Mesothelial cell of epicardium (in vitro differentiated cells): Measurements from ENCODE around the gene U2AF1L4. TPM values are rescaled to one million over a fixed set of nuclear protein-coding genes. Genes with fewer than 3 reads are reported as not detected.

Source experiments
- DNase-seq, 2 experiments: peaks; one replicate each; pipeline ENCODE4 v3.0.0; 2021; ENCODE audit warnings: low spot score in 2 of 2; ENCODE audit not compliant: unreplicated experiment in 2 of 2
- H3K27ac Mint-ChIP-seq: 2 replicates; pipeline ENCODE4 v1.8.0; 2021; ENCODE audit warnings: mixed read lengths
- H3K27me3 Mint-ChIP-seq: 2 replicates; pipeline ENCODE4 v1.8.0; 2021; ENCODE audit warnings: low read depth, mixed read lengths
- H3K36me3 Mint-ChIP-seq: 2 replicates; pipeline ENCODE4 v1.8.0; 2021; ENCODE audit warnings: mixed read lengths
- H3K4me1 Mint-ChIP-seq: 2 replicates; pipeline ENCODE4 v1.8.0; 2021; ENCODE audit warnings: mixed read lengths
- H3K4me3 Mint-ChIP-seq: 2 replicates; pipeline ENCODE4 v1.8.0; 2021; ENCODE audit warnings: mild to moderate bottlenecking, moderate library complexity, mixed read lengths
- H3K9me3 Mint-ChIP-seq: 2 replicates; pipeline ENCODE4 v1.8.0; 2021; ENCODE audit warnings: mixed read lengths
- total RNA-seq: library from RNA; stranded (reverse); gene quantifications from 3 replicates; pipeline ENCODE4 v1.2.1, GENCODE V29; 2021
- TF ChIP-seq, protein P1 (sequence below): fragments of 200-600 bp; sonication (generic); IDR thresholded peaks from one replicate; pipeline ENCODE4 v1.5.0; 2021; ENCODE audit warnings: antibody characterized with exemption; ENCODE audit not compliant: unreplicated experiment

The U2AF1L4 gene
- total RNA-seq, 1 donor from 2014 or later, result 42.5 TPM

DNA sequence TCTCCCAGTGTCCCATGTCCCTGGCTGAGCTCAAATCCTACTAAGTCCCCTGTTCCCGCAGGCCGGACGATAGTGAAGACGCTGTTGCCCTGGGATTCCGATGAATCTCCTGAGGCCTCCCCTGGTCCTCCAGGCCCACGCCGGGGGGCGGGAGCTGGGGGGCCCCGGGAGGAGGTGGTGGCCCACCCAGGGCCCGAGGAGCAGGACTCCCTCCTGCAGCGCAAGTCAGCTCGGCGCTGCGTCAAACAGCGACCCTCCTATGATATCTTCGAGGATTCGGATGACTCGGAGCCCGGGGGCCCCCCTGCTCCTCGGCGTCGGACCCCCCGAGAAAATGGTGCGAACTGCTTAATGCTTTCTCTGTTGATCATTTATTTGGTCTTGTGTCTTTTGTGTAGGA lies 21.5 kb downstream of the U2AF1L4 start:
- Mint-ChIP-seq H3K4me3 (no peak overlapping the region), H3K4me1 (peaks cover 10% of the 10 kb centered on the region), H3K27me3 (no peaks in the 10 kb centered on the region), H3K36me3 (peaks cover 38% of the 10 kb centered on the region), H3K9me3 (no peaks in the 10 kb centered on the region), H3K27ac (no peak overlapping the region)
- TF ChIP-seq, protein P1, sequence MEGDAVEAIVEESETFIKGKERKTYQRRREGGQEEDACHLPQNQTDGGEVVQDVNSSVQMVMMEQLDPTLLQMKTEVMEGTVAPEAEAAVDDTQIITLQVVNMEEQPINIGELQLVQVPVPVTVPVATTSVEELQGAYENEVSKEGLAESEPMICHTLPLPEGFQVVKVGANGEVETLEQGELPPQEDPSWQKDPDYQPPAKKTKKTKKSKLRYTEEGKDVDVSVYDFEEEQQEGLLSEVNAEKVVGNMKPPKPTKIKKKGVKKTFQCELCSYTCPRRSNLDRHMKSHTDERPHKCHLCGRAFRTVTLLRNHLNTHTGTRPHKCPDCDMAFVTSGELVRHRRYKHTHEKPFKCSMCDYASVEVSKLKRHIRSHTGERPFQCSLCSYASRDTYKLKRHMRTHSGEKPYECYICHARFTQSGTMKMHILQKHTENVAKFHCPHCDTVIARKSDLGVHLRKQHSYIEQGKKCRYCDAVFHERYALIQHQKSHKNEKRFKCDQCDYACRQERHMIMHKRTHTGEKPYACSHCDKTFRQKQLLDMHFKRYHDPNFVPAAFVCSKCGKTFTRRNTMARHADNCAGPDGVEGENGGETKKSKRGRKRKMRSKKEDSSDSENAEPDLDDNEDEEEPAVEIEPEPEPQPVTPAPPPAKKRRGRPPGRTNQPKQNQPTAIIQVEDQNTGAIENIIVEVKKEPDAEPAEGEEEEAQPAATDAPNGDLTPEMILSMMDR, result no peak
- no peak for DNase-seq

- Mint-ChIP-seq H3K4me1 (peaks cover 10% of the 10 kb centered on the region), H3K27ac (no peak overlapping the region), H3K9me3 (no peaks in the 10 kb centered on the region), H3K36me3 (peaks cover 31% of the 10 kb centered on the region), H3K27me3 (no peaks in the 10 kb centered on the region), H3K4me3 (no peak overlapping the region)
- TF ChIP-seq, protein P1, result no peak
- no peak for DNase-seq
These were observed 22.3 kb downstream of the U2AF1L4 start for GRCh38 chr19:35722897-35723296.

GRCh38 chr19:35722461-35722860 lies 22.8 kb downstream of the U2AF1L4 start:
- no peaks in the 10 kb centered on the region for H3K27me3 Mint-ChIP-seq
- peaks cover 31% of the 10 kb centered on the region for H3K36me3 Mint-ChIP-seq
- no peak overlapping the region for H3K27ac Mint-ChIP-seq
- no peak for DNase-seq
- H3K4me1 Mint-ChIP-seq, result peaks cover 10% of the 10 kb centered on the region
- TF ChIP-seq, protein P1, result no peak
- H3K9me3 Mint-ChIP-seq, result no peaks in the 10 kb centered on the region
- no peak overlapping the region for H3K4me3 Mint-ChIP-seq

DNA sequence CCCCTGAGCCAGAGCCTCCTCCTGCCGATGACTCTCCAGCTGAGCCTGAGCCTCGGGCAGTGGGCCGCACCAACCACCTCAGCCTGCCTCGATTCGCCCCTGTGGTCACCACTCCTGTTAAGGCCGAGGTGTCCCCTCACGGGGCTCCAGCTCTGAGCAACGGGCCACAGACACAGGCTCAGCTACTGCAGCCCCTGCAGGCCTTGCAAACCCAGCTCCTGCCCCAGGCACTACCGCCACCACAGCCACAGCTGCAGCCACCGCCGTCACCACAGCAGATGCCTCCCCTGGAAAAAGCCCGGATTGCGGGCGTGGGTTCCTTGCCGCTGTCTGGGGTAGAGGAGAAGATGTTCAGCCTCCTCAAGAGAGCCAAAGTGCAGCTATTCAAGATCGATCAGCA lies 23.8 kb downstream of the U2AF1L4 start:
- Mint-ChIP-seq H3K4me1 (peaks cover 13% of the 10 kb centered on the region), H3K4me3 (peak overlapping the region; percentile 15), H3K27ac (no peak overlapping the region), H3K9me3 (no peaks in the 10 kb centered on the region), H3K36me3 (peaks cover 24% of the 10 kb centered on the region), H3K27me3 (no peaks in the 10 kb centered on the region)
- no peak for DNase-seq
- TF ChIP-seq, protein P1, result no peak

DNA sequence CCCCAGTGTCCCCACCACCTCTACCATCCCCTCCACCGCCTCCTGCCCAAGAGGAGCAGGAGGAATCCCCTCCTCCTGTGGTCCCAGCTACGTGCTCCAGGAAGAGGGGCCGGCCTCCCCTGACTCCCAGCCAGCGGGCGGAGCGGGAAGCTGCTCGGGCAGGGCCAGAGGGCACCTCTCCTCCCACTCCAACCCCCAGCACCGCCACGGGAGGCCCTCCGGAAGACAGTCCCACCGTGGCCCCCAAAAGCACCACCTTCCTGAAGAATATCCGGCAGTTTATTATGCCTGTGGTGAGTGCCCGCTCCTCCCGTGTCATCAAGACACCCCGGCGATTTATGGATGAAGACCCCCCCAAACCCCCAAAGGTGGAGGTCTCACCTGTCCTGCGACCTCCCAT lies 24.6 kb downstream of the U2AF1L4 start:
- TF ChIP-seq, protein P1, result no peak
- no peak overlapping the region for H3K4me3 Mint-ChIP-seq
- DNase-seq, result no peak
- no peak overlapping the region for H3K27ac Mint-ChIP-seq
- H3K9me3 Mint-ChIP-seq, result no peaks in the 10 kb centered on the region
- peaks cover 20% of the 10 kb centered on the region for H3K4me1 Mint-ChIP-seq
- no peaks in the 10 kb centered on the region for H3K27me3 Mint-ChIP-seq
- peaks cover 17% of the 10 kb centered on the region for H3K36me3 Mint-ChIP-seq

GRCh38 chr19:35720163-35720524 lies 25.1 kb downstream of the U2AF1L4 start:
- Mint-ChIP-seq H3K4me3 (peak overlapping the region; percentile 18), H3K36me3 (peaks cover 13% of the 10 kb centered on the region), H3K9me3 (no peaks in the 10 kb centered on the region), H3K27me3 (no peaks in the 10 kb centered on the region), H3K27ac (no peak overlapping the region), H3K4me1 (peaks cover 21% of the 10 kb centered on the region)
- no peak for DNase-seq
- TF ChIP-seq, protein P1, result no peak
